Measurements from ENCODE around the gene POLE.

GRCh38 chr12:132633901-132634300 is 53.2 kb downstream of the POLE start:
- TF ChIP-seq POLR2A (IDR thresholded peaks at IDR 0.05) (no peak), CTCF (IDR thresholded peaks at IDR 0.05) (no peak), POLR2AphosphoS5 (IDR thresholded peaks at IDR 0.05; ENCODE audit: insufficient read depth in 1 of 2, low read depth in 1 of 2) (no peak)

All from vagina (tissue), 2 donors.